GM19438 (cell line): ENCODE measurements around the gene L3HYPDH.
"Not testable (repeated sequence)": the region's sequence is repeated elsewhere in the genome, so short reads cannot be mapped to it uniquely, and the experiment has no call there.

ENCODE experiments used
- ATAC-seq: cut with Tn5 transposase; IDR thresholded peaks from one replicate; pipeline ENCODE4 v1.9.1; 2021; ENCODE audit warnings: low read depth; ENCODE audit not compliant: unreplicated experiment

The L3HYPDH gene

DNA sequence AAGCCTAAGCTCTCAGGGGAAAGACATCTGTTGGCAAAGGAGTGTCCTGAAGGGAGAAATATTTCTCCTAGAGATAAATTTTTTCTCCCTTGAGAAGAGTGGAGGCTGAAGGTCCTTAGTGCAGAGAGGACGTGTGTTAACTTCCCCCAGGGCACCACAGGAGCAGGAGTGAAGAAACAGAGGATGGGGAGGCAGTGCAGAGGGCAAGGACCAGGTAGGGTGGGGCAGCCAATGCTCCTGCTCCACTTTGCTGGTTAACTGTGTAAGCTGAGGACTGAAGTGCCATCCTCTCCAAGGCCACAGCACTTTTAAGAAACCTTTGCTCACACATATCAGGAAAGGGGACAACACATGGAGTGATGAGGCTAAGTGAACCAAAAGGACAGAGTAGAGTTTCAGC, 4.0 kb downstream of the L3HYPDH start:
- no peak for ATAC-seq

DNA sequence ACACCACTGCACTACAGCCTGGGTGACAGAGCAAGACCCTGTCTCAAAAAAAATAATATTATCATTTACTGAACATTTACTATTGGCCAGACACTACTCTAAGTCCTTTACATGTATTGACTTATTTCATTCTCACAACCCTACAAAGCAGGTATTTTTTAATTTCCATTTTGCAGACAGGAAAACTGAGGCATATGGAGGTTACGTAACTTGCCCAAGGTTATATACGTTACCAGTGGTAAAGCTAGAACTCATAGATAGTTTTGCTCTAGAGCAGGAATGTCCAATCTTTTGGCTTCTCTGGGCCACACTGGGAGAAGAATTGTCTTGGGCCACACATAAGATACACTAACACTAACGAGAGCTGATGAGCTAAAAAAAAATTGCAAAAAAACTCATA, 5.7 kb downstream of the L3HYPDH start:
- no peak for ATAC-seq

DNA sequence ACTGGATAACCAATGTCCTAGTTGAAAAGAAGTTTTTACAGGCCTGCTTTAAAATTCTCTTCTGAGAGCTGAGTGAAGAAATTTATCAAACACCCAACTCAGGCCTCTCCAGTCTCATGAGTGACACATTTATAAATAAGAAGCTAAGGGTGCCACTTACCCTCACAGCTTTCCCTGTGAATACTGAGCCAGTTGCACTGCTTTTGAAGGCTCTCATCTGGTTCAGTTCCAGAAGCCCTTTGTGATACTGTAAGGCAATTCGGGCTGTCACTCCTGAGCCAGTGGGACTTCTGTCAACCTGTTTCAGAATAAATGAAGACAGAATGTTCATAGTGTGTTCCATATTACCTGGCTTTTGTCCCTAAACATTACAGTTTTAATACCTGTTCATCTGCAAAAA, 8.5 kb downstream of the L3HYPDH start:
- ATAC-seq: no peak

DNA sequence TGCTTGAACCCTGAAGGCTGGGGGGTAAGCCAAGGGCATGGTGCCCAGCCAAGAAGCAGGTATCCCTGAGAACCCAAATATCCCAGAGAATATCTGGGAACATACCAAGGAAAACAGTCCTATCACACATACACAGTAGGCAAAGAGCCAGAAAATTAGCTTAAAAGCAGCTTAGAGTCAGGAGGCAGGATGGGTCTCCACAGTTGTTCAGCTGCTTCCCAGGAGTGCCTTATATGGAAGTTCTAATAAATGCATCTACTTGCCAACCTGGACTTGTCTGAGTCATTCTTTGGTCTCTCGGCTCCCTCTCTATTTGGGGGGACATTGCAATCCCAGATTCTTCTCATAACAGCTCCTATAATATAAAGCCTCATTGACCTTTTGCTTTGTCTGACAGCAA, 10.0 kb downstream of the L3HYPDH start:
- ATAC-seq: no peak

DNA sequence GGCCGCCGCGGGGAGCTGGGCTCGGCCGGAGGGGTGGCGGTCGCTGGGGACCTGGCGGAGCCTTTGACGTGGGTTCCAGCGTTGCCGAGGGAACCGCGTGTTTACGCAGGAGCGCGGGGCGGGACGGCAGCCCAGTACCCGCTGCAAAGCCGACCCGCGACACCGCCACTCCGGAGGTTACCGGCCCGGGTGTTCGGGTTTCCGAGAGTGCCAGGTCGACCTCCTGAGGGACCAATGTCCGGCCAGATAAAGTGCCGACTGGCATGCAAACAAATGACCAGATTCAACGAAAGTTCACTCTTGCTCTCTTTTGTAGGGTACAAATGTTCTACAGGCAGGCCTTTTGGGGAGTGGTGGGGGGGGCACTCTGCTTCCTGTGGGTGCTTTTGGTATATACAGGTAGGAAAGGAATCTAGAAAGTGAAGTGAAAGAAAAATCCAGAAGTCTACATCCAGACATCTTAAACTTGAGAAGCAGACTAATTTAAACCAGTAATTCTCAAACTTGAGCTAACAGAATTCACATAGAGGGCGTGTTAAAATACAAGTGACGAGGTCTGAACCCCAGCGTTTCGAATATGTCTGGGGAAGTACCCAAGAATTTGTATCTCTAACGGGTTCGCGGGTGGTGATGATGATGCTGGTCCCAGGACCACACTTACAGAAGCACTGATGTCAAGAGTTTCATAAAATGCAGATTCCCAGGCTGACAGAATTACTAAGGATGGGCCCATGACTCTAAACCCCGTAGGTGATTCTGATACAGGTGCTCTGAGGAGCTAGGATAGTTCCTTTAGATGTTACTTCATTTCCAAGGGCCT, 18.7 kb downstream of the L3HYPDH start, which contains the start of gene GPR135:
TSS of gene GPR135 (minus strand) at position 65 of the 820 bp plus-strand sequence. CDS start 154 bp downstream, outside the sequence.
- ATAC-seq: peak; percentile 13

DNA sequence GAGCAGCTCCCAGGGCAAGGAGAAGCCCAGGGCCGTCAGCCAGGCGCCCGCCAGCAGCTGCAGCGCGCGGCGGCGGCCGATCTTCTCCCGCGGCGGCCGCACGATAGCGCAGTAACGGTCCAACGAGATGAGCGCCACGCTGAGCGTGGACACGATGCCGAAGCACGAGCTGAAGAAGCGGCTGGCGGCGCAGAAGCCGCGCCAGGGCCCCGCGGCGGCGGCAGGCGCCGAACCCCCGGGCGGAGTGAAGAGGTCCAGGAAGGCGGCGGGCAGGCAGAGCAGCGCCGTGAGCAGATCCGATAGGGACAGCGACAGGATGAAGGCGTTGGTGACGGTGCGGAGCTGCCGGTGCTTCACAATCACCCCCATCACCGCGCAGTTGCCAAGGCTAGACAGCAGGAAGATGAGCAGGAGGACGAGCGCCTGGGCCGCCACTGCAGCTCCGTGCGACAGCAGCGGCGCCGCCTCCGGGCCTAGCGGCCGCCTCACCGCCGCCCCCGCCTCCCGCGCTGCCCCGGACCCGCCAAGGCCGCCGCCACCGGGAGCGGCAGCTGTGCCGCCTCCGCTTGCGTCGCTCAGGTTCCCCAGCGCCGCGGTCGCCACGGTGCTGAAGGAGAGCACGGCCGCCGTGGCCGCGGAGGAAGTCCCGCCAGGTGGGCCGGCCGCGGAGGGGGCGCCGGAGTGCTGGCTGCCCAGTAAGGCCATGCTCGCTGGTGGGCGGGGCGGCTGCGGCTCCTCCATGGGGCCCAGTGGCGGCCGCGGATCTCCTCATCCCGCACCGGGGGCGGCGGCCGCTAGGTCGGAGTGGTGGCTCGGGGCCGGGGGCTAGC, 19.5 kb downstream of the L3HYPDH start:
- peak; percentile 63 for ATAC-seq

DNA sequence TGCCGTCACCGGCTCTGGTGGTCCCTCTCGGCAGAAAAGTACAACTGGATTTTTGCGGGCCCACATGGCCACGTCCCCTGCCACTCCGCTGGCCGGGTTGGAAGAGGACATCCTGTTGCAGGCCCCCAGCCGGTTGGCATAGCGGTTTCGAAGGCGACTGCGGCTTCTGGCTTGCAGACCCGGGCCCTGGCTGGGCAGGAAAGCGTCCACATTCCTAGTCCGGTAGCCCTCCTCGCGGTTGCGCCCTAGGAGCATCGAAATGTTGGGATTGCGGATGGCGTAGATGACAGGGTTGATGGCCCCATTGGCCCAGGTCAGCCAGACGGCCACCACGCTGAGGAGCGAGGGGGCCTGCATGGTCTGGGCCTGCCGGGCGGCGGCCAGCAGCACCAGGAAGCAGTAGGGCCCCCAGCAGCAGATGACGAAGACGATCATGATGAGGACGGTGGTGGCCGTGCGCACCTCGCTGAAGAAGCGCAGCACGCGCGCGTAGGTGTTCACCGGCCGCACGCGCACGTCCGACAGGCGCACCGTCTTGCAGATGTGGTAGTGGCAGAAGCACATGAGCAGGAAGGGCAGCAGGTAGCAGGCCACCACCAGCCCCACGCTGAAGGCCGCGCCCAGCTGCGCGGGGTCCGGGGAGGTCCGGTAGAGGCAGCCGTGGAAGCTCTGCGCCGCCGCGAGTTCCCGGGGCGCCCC, 20.3 kb downstream of the L3HYPDH start:
- ATAC-seq: no peak

DNA sequence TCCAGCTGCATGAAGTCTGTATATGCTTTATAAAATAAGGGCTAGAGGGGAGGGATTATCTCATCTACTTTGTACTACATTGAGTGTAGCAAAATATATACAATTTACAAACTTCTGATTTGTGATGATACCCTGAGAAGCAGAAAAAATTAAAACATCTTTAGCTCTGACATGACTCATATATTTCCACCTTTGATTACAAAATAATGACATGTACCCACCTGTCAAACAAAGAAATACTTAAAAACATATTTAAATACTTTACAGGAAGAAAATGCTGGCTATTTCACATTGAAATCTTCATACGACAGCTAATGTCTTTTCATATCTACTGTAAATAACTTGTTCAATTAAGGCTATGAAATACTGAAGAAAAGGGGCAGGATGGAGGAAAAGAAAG, 22.3 kb downstream of the L3HYPDH start:
- no peak for ATAC-seq

DNA sequence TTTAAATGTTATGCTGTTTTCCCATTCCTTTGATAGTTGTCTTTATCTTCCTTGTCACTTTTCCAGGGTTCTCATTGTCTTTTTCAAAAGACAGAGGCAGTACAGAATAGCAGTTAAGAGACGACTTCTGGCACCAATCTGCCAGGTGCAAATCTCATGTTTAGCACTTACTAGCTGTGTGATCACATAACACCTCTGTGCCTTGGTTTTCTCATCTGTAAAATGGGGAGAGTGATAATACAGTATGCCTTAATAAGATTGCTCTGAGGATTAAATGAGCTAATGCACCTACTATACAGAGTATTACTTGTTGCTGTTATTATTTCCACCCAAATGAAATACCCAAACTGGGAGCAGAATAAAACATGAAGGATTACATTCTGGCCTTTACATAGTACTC, 23.8 kb downstream of the L3HYPDH start:
- ATAC-seq: no peak

DNA sequence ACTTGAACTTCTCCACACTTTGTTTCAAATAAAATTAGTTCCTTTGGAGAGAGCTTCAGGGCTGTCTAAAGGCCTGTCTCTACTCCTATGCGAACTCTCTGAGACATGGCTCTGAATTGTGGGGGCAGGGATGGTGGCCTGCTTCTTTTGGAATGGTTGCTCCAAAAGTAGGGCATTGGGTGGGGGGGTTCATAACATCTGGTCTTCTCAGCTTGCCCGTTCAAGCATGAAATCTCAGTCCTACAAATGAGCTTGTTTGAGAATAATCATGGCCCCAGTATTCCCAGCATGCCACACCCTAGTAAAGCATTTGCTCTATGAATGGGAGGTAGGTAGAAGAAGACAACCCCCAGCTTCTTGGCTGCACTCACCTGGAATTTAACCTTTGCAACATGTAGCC, 25.7 kb downstream of the L3HYPDH start:
- no peak for ATAC-seq

DNA sequence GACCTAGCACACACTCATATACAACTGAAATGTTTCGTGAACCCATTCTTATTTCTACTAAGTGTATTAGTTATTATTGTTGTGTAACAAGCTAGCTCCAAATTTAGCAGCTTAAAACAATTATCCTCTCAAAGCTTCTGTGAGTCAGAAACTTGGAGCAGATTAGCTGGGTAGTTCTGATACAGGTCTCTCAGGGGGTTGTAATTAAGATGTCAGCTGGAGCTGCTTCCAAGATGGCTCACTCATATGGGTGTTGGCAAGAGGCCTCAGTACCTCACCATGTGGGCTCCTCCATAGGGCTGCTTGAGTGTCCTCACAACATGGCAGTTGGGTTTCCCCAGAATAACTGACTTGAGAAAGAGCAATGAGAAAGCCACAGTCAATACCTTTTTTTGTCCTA, 28.8 kb downstream of the L3HYPDH start:
- no peak for ATAC-seq

DNA sequence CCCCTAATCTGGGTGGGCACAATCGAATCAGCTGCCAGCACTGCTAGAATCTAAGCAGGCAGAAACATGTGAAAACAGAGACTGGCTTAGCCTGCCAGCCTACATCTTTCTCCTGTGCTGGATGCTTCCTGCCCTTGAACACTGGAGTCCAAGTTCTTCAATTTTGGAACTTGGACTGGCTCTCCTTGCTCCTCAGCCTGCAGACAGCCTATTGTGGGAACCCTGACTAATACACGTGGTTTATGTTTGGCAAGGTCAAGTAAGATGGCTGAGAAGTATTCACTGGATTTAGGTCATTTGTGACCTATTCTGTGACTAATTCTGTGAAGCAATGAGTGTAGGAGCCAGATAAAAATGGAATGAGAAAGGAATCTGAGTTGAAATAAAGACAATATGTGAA, 30.1 kb downstream of the L3HYPDH start:
- no peak for ATAC-seq

DNA sequence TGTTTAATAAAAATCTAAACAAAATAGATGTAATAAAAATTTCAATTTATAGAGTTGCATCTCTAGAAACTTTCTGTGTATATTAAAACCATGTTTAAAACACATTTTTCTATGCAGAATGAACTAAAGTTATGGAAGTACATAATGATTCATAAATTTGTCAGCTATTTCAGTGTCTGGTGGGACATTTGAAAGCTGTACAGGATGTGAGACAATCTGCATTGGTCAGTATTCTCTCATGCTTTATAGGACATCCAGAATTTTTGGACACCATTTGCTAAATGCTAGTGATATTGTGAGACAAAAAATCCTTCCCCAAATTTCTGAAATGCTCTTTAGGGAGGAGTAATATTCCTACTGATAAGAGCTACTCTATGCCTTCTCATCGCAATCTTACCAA, 32.4 kb downstream of the L3HYPDH start:
- ATAC-seq: no peak

DNA sequence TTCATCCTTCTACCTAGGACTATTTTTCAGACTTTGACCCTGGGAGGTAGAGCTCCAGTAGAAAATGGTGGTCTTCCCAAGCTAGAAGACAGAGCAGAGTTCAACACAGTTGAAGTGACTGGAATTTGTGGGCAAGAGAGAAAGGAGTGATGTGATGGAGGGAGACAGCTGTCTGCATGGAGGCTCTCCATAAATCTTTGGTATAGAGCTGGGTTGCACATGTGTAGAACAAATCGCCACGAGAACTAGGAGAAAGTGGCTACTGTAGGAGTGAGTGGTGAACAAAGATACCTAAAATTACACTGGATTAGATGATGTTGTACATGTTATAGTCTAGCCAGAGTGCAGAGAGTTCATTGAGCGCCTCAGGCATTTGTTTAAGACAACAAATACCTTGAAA, 33.5 kb downstream of the L3HYPDH start:
- no peak for ATAC-seq

DNA sequence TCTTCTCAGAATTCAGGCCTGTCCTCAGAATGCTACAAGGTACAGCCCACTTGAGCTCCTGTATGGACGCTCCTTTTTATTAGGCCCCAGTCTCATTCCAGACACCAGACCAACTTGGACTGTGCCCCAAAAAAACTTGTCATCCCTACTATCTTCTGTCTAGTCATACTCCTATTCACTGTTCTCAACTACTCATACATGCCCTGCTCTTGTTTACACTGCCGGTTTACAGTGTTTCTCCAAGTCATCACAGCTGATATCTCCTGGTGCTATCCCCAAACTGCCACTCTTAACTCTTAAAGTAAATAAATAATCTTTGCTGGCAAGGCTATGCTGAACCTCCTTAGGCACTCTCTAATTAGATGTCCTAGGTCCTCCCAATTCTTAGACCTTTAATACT, 35.5 kb downstream of the L3HYPDH start:
- not testable (repeated sequence) for ATAC-seq

DNA sequence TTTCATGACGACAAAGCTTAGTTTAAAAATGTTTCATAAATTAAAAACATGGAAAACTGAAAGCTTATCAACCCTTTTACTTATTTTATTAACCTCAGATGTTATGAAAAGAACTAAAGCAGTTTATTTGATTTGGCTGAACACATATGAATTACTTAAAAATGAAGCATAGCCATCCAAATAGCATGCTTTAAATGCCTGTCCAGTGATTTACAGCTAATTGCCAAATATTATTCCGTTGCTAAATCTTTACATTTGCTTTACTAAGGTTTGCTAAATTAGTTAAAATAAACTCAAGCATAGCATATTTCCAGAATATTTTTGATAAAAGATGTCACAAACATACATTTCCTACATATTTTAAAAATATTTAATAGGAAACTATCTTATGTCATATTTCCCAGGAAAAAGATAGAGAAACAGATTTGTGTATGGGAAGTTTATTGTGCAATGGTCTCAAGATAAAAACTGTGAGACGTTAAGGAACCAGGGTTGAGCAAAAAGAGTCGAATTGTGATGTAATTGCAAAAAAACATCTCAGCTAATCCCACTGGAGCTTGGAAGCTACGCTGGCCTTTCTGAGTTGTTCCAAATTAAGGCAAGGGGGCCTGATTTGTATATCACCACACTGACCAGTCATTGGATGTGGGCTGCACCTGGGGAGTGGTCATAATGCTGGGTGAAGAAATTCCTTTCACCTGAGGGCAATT, 44.8 kb downstream of the L3HYPDH start:
- no peak for ATAC-seq

DNA sequence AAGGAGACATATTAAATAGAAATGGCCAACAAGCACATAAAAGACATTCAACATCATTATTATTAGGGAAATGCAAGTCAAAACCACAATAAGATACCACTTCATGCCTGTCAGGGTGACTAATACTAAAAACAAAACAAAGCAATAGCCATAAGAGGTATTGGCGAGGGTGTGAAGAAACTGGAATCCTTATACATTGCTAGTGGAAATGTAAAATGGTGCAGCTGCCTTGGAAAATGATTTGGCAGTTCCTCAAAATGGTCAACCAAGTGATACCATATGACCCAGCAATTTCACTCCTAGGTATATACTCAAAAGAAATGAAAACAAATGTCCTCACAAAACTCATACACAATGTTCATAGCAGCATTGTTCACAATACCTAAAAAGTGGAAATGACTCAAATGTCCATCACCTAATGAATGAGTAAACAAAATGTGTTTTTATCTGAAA, 46.0 kb downstream of the L3HYPDH start:
- no peak for ATAC-seq

DNA sequence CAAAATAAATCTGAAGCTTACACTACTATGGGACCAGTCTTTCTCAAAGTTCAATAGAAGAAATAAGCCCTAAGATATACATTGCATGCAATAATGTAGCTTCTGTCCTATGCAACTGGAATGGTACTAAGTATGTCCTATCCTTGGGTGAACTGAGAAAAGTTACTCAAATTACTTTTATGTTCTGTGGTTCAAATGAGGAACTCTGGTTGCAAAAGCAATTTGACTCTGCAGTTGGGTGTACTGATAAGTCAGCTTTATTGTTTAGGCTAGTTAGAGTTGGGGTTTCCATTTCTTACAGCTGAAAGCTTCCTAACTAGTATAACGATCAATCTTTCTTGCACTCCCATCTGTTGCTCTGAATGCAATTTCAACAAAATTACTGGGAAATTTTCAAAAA, 48.2 kb downstream of the L3HYPDH start:
- ATAC-seq: no peak

DNA sequence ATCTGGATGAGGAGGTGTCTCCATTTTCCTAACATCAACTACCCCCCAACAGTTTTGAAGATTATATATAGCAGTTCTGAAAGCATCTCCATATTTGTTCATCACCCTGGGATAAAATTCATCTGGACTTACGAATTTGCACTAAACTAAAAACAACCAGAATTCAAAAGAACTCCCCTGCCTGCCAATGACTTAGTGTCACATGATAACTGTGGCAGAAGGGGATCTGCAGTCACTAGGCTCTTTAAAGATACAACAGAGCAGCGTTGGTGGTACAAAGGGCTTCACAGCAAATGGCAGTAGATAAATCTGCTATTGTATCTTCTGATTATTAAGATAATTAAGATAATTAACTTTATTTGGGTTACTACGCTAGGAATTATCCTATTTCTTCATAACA, 49.1 kb downstream of the L3HYPDH start:
- no peak for ATAC-seq

DNA sequence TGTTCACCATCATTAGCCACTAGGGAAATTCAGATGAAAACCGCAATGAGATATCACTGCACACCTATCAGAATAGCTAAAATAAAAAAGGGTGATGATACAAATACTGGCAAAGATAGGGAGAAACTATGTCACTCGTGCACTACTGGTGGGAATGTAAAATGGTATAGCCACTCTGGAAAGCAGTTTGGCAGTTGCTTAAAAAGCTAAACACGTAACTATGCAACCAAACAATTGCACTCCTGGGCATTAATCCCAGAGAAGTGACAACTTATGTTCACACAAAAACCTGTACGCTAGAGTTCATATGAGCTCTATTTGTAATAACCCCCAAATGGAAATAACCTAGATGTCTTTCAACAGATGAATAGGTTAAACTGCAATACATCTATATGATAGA, 54.4 kb downstream of the L3HYPDH start:
- ATAC-seq: no peak
